HG02571 (cell line): ENCODE measurements around the gene LYL1.

Experiments used
- ATAC-seq: cut with Tn5 transposase; IDR thresholded peaks from one replicate; pipeline ENCODE4 v1.9.1; 2021; ENCODE audit warnings: mild to moderate bottlenecking, moderate library complexity; ENCODE audit not compliant: unreplicated experiment

The LYL1 gene

DNA sequence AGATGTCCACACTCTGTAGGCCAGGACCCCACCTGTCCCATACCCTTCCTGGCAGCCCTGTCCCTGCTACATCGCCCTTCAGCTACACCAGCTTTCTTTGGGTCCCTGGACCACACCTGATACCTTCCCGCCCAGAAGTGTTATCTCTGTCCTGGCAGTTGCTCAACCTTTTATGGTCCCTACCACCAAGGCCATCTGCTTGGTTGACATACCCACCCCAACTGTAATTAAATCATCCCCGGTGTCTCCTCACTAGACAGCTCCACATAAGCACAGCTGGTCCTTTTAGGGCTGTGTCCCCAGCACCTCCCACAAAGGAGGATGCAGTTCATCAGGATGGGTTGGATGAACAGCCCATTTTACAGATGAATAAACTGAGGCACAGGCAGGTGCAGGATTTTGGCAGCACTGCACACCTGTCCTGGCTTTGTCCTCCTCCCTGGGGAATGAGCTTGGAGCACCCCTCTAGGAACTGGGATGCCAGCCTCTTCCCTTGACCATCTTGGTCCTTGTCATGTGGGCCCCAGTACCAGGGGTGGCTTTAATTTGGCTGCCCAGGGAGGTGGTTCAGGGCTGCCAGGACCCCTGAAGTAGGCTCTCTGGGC lies 28.3 kb upstream of the LYL1 start:
- no peak for ATAC-seq

DNA sequence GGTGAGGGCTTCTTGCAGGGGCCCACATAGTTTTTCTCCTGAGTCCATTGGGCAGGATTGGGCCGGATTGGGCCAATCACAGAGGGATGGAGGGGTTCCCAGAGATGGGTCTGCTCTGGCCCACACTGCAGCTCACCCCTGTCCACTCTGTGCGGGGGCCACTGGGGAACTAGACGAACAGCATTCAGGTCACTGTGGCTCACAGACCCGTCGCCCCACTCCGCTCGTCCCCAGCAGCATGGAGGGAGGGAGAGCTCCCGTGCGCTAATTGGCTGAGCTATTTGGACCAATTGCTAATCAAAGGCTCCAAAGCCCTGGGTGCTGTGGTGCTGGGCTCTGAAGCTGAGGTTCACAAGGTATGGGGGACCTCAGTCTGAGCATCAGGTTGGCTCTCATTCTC lies 26.7 kb upstream of the LYL1 start:
- ATAC-seq, result no peak

DNA sequence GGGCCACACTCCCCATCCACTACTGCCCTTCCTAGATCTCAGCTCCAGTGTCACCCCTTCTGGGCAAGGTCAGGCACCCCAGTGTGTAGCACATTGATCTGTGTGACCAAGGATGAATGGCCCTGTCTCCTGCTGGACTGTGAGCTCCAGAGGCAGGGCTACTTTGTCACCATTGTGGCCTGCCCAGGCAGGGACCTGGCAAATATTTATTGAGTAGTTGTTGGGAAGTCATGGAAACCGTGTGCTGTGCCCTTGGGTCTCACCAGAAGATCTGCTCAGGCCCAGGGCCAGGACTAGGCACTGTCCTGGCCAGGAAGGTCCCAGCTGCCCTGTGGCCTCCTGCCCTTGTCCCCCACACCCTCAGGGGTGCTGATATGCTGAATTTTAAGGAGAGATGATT lies 25.9 kb upstream of the LYL1 start:
- no peak for ATAC-seq

DNA sequence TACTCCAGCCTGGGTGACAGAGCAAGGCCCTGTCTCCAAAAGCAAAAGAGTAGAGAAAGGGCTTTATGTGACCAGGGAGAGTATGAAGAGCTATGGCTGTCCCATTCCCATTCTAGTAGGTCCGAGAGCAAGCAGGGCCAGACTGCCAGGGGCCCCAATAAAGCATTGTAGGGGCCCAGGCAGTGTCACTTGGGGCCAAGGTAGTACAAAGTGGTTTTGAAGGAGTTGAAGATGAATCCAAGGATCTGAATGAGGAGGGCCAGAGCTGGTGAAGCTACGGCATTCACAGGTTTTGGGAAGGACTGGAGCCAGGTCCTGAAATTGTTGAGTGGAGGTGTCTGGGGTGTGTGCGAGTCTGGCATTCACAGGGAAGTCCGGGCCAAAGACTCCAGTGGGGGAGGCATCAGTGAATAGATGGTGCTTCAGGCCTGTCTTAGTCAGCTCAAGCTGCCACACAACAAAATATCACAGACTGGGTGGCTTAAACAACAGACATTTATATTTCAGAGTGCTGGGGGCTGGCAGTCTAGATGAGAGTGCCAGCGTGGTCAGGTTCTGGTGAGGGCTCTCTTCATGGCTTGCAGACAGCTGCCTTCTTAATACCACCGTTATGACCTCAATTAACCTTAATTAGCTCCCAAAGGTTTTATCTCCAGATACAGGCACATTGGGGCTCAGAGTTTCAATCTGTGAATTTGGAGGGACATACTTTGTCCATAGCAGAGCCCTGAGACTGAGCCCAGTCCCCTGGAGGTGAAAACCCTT lies 25.3 kb upstream of the LYL1 start:
- ATAC-seq, result no peak

DNA sequence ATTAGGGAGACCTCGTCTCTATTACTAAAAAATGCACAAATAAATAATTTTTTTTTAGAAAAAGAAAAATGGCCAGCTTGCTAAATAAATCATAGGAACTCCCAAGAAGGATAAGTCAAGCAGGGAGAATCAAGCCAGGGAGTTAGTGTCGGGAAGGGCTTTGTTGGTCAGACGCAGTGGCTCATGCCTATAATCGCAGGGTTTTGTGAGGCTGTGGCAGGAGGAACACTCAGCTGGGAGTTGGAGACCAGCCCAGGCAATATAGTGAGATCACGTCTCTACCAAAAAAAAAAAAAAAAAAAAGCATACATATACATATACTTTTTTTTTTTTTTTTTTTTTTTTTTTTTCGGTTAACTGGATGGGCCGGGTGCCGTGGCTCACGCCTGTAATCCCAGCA lies 24.4 kb upstream of the LYL1 start:
- ATAC-seq, result no peak

DNA sequence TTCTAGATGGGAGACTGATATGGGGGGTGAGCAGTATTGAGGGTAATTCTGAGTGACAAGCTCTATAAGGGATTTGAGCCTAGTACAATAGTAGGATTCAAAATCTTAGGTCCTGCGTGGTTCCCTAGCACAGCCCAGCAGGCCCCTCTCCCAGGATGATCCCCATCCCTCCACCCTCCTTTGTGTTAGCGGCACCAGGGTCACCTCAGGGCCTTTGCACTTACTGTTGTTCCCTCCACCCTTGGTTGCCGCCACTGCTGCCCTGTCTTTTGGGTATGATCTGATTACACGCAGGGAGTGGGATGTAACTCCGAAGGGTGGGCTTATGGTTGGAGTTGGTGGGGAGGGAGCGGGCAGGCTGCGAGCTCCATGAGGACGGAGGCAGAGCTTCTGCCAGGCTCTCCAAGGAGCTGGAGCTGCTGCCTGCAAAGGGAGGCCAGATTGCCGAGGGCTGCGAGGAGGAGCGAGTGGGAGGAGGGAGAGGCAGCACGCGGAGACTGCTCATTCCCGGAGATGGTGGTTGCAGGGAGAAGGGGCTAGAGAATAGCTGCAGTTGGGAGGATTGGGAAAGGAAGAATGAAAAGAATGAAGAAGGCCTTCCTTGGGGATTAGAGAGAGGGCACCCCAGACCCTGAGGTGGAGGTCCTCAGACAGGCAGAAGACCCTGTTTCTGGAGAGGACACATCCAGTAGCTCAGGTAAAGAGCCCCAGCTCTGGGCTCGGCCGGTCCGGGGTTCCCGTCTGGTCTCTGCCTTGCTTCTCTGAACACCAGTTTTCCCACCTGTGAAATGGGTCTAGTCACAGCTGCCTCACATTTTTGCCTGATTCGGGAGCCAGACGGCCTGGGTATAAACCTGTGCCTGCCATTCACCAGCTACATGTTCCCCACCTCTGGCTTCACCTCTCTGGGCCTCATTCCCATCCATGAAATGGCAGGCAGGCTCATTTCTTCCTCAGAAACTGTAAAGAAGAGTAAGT lies 20.6 kb upstream of the LYL1 start:
- ATAC-seq, result no peak

DNA sequence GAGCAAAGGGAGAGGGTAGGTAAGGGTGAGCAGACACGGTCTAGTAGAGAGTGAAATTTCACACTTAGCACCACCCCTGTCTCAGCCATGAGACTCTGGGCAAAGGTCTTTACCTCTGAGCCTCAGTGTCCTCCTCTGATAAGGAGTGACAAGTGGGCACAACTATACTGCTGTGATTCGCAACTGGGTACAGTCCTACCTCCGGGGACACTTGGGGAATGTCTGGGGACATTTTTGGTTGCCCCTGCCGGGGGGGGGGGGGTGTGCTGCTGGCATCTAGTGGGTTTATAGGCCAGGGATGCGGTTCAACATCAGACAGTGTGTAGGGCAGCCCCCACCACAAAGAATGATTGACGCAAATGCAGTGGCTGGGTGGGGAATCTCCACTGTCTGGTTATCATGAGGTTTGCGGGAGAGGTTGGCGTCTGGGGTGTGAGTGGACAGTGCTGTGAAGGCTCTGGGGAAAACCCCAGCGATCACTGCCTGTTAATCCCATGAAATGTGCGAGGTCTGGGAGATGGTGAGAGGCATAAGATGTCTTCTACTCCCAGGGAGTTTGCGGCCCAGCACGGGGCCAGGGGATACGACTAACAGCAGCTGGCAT lies 19.7 kb upstream of the LYL1 start:
- no peak for ATAC-seq

DNA sequence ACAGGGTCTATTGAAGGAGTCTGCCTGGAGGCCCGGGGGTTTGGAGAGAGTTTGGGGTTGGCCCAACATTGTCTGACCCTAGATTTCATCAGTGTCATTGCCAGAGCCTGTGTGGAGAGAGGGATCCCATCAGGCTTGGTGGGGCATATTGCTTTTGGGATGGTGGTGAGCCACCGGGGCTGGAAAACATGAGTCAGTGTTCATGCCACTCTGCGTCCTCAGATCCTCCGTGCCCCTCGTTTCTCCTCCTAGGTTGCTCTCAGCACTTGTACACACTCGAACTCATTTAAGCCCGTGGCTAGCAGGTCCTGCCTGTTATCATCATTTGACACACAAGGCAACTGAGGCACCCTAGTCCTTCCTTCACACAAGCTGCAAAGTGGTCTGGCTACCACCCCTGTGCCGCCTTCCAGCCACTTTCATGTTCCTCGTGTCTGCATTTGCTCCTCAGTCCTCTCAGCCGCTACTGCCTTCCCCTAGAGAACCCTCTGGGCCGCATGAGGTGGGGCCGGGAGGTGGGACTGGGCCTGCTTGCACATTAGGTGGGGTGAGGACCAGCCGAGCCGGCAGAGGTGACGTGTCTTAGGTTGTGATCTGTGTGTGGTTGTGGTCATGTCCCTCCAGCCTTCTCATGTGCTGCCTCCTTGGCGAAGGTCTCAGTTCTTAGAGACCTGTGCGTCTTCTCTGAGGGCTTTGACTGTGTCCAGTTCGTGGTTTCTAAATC lies 19.1 kb upstream of the LYL1 start:
- ATAC-seq, result no peak

DNA sequence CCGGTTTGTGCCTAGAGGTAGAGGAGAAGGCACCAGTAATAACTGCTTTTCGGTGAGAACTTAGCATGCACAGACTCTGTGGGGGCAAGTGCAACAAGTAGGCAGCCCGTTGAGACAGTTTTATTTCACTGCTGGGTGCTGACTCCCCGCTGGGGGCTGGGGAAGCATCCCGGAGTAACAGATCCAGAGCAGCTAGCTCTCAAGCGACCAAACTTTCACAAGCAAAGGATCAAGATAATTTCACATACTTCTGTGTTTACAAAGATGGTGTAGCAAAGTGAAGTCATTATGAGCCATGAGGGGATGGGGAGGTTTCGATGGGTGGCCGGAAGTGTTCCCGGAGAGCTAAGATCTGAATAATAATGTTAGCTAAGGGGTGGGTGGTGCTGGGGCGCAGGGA lies 18.2 kb upstream of the LYL1 start:
- ATAC-seq, result no peak

DNA sequence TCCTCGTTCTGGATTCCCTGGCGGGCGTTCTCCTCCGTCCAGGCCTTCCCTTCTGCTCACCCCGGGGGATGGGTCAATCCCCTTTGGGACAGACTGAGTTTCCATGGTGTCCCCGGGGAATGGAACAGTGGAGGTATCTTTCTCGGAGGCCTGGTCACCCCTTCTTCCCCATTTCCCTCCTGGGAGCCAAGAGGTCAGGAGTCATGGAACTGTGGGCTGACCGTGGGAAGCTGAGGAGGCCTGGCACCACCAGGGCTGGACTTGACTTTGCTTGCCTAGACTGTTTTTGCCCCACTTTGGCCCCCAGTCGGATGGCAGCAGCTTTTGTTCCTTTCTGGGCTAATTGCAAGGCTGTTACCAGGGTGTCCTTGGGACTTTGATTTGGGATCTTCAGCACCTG lies 17.4 kb upstream of the LYL1 start:
- ATAC-seq, result no peak

DNA sequence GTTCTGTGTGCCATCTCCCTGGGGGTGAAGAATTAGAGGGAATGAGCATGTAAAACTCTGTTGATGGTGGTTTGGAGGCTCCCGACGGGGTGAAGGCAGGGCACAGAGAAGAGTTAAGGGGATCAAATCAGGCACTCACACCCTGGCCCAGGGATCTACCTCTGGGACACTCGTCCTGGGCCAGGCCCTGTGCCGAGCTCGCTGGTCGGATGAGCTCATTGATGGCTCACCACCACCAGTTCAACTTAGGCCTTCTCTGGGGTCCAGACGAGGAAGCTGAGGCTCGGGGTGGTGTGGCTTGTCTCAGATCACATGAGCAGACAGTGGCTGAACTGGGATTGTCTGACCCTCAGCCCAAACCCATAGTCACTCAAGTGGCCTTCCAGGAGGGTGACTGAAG lies 17.0 kb upstream of the LYL1 start:
- ATAC-seq, result no peak

DNA sequence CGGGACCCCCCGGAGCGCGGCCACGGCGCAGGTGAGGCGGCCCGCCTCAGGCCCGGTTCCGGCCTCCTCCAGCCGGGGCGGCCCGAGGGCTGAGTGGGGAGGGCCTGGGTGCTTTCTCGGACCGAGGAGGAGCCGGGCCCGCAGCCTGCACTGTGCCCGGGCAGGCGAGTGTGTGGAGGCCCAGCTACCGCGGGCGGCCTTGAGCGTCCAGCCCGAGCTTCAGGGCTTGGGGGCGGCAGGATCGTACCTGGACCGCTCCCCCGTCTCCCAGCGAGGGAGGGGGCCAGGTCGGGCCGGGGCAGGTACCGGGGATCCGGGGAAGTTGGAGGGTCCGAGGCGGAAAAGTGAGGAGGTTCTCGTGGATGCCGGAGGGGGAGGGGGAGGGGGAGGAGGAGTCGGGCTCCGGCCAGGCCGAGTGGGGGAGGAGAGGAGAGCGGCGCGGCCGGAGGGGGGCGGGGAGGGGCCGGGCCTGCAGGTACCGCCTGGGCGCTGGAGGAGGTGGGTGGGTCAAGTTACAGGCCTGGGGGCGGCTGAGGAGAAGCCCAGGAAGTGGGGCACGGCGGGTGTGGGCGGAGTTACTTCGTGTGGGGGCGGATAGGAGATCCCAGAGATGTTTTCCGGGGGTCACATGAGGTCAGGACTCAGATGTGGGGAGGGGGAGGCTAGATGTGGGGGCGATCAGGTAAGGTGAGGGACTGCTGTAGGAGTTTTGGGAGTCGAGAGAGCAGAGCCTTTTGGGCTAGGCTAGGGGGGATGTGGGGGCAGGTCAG lies 16.0 kb upstream of the LYL1 start:
- ATAC-seq, result peak; percentile 2

DNA sequence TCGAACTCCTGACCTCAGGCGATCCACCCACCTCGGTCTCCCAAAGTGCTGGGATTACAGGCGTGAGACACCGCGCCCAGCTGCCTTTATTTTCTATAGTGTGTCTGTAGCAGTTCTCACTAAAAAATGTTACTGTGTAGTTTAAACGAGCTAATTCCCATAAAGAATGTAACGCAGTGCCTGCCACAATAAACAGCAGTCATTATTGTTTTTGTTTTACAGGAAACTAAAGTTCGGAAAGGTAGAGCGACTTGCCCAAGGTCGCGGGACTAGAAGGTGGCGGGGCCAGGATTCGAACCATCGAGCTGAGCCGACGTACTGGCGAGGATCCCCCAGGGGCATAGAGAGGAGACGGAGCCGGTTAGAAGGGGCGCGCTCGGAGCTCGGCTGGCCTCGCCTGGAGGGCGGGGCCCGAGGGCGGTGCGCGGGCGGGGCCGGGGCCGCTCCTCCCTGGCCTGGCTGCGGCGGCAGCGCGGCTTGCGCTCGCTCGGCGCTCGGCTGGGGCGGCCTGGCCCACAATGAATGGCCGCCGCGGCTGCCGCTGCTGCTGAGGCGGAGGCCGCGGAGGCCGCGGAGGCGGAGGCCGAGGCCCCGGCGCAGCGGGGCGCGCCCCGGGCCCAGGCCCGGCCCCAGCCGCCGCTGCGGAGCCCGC lies 15.2 kb upstream of the LYL1 start, which contains the start of gene NACC1:
TSS of gene NACC1 (plus strand) at position 493 of the 652 bp plus-strand sequence. CDS start 16,944 bp downstream, outside the sequence.
- ATAC-seq, result peak; percentile 50

DNA sequence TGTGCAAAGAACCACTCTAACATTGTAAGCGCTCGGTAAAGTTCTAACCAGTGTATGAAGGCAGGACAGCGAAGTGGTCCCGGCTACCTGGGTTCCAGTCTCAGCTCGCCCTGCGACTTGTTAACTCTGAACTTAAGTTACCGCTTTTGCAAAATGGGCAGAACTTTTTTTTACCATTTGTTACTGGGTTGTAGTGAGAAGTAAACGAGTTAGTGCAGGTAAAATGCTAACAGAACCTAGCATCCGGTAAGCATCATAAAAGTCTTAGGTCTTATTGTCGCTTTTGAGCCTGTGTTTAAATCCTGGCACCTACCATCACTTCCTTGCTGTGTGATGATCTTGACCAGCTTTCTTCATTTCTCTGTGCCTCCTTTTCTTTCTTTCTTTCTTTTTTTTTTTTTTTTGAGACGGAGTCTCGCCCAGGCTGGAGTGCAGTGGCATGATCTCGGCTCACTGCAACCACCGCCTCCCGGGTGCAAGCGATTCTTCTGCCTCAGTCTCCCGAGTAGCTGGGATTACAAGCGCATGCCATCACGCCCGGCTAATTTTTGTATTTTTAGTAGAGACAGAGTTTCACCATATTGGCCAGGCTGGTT lies 14.6 kb upstream of the LYL1 start:
- no peak for ATAC-seq

DNA sequence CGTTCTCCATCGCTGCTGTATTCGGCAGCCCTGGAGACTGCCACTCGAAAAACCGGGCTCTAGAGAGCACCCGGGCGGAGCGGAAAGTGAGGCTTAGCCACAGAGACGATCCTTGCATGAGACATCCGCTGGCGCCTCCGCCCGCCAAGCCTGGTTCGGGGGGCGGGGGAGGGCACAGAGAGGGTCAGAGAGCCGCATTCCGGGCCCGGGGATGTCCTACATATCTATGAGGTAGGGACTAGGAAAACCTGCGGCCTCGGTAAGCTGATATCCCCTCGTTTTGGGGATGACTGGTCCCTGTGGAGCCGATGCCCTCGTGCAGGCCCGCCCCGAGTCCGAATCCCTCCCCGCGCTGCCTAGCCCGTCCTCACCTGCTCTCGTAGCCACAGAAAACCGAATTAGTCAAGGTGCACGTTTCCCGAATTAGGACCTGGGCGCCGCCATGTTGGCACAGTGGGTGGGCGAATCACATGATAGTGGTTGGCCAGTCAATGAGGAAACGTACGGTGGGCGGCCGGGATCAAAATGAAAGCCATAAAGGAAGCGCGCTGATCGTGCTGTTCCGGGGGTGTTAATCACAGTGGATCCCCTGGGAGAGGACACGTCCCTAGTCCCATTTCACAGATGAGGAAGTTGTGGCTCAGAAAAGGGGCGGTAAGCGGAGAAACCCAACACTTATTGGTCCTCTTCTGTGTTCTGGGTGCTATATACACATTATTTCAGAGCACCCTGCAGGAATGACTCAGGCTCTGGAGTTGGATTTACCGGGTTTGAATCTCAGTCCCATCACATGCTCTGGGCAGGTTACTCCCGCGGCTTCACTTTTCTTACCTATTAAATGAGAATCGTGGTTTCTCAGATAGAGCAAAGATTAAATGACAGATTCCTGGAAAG lies 13.9 kb upstream of the LYL1 start, which contains the start of gene TRMT1:
TSS of gene TRMT1 (minus strand) at position 459 of the 894 bp plus-strand sequence. CDS start at position 118, 341 bp downstream.
- peak; percentile 49 for ATAC-seq

DNA sequence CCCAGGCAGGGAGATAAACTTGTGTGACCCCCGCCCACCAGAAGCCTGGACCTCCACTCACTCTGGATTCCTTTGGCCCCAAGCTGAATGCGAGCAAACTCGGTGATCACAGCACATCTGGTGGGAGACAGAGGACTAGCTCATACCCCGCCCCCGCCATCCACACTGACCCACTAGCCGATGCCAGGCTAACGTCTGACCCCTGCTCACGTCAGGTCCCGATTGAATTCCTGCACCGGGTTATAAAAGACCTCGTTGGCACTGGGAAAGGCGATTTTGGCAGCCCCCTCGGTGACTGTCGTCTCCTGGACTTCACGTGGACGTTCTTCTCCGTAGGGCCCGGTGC lies 13.3 kb upstream of the LYL1 start:
- ATAC-seq, result no peak

DNA sequence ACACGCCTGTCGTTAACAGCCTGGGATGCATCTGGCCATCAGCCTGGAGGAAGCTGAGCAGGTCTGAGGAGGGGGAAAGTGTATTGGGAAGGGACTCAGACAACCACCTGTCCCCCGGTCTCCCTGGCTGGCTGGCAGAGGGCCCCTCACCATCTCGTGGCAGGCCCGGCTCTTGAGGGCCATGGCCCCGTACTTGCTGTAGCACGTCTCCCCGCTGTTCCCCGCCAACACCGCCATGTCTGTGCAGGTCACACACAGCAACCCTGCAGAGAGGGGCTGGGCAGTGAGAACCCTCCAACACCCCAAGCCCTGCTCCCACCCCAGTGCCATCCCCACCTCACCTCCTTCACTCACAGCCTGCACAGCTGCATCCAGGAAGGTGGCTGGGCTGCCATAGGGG lies 9.9 kb upstream of the LYL1 start:
- ATAC-seq, result no peak

DNA sequence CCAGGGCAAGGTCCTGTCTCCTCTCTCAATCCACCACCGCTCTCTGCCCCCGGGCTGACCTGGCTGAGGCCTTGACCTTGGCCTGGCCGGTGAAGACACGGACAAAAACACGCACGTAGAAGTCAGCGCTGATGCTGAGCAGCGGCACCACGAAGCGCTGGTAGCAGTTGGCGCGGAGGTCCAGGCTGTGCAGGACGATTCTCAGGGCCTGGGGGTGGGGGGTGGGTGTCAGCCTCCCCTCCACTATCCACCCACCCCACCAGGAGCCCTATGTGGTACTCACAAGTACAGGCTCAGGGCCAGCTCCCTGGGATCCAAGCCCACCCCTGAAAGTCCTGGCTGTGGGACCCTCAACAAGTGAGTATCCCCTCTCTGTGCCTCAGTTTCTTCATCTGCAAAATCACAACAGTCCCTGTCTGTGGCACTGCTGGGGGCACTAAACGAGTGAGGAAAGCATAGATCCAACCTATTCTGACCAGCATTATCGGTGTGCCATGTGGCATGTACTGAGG lies 7.5 kb upstream of the LYL1 start:
- no peak for ATAC-seq
